Caki2 (cell line): ENCODE measurements around the gene CALHM4. TPM values are rescaled to one million over a fixed set of nuclear protein-coding genes. Genes with fewer than 3 reads are reported as not detected.
"Not testable (repeated sequence)": the region's sequence is repeated elsewhere in the genome, so short reads cannot be mapped to it uniquely, and the experiment has no call there.

Experiments
- DNase-seq: peaks from one replicate; pipeline ENCODE4 v3.0.0-alpha.2; 2015; ENCODE audit warnings: low read depth
- in situ Hi-C: cut with HindIII; loops from 2 replicates; pipeline ENCODE4 v1.10.0; 2016; ENCODE audit warnings: low sequenced_read_pairs, low pct_unique_long_range_greater_than_20kb, mixed read lengths
- total RNA-seq: library from RNA; depleted of rRNA; stranded (reverse); fragments of >200 nt; shearing (Covaris generic); gene quantifications from 2 replicates; pipeline ENCODE4 v1.2.3, GENCODE V29; 2014; ENCODE audit warnings: low replicate concordance

CALHM4 gene
- total RNA-seq, 1 experiment from 2014 or later: not detected

GRCh38 chr6:116568111-116568510 lies 14.6 kb downstream of the CALHM4 start:
- DNase-seq: no peak
- in situ Hi-C loops: no loop called here

- in situ Hi-C loops: no loop called here
- DNase-seq: peak; percentile 54
These were observed 15.5 kb downstream of the CALHM4 start for GRCh38 chr6:116568821-116569755.

GRCh38 chr6:116570856-116571682 lies 17.5 kb downstream of the CALHM4 start, which contains the start of gene RWDD1:
TSS of gene RWDD1 (plus strand) at chr6:116571504. CDS start at chr6:116571583, 79 bp downstream.
- in situ Hi-C loops: no loop called here
- DNase-seq: peak; percentile 98

- DNase-seq: no peak
- in situ Hi-C loops: no loop called here
These were observed 18.1 kb downstream of the CALHM4 start for GRCh38 chr6:116571683-116572000.

- in situ Hi-C loops: no loop called here
- DNase-seq: peak; percentile 8
These were observed 18.6 kb downstream of the CALHM4 start for GRCh38 chr6:116572162-116572561.

- DNase-seq: no peak
- in situ Hi-C loops: no loop called here
These were observed 21.7 kb downstream of the CALHM4 start for GRCh38 chr6:116575227-116575626.

GRCh38 chr6:116577486-116577885 lies 23.9 kb downstream of the CALHM4 start:
- in situ Hi-C loops: no loop called here
- no peak for DNase-seq

- in situ Hi-C loops: no loop called here
- no peak for DNase-seq
These were observed 24.8 kb downstream of the CALHM4 start for GRCh38 chr6:116578335-116578734.

GRCh38 chr6:116579143-116579542 lies 25.6 kb downstream of the CALHM4 start:
- in situ Hi-C loops: no loop called here
- DNase-seq: no peak

GRCh38 chr6:116580198-116580597 lies 26.6 kb downstream of the CALHM4 start:
- in situ Hi-C loops: no loop called here
- DNase-seq: no peak

- in situ Hi-C loops: no loop called here
- no peak for DNase-seq
These were observed 32.7 kb downstream of the CALHM4 start for GRCh38 chr6:116586276-116586675.

- no peak for DNase-seq
- in situ Hi-C loops: no loop called here
These were observed 33.2 kb downstream of the CALHM4 start for GRCh38 chr6:116586738-116587137.

GRCh38 chr6:116595247-116595646 lies 41.7 kb downstream of the CALHM4 start:
- in situ Hi-C loops: no loop called here

GRCh38 chr6:116596815-116597214 lies 43.3 kb downstream of the CALHM4 start:
- no peak for DNase-seq
- in situ Hi-C loops: no loop called here

More at GRCh38 chr6:116595247-116595646, 41.7 kb downstream of the CALHM4 start:
- no peak for DNase-seq

GRCh38 chr6:116603916-116604315 lies 50.4 kb downstream of the CALHM4 start:
- in situ Hi-C loops, DNase-seq: not testable (repeated sequence)

- DNase-seq, in situ Hi-C loops: not testable (repeated sequence)
These were observed 51.3 kb downstream of the CALHM4 start for GRCh38 chr6:116604868-116605267.

GRCh38 chr6:116605935-116606334 lies 52.4 kb downstream of the CALHM4 start:
- in situ Hi-C loops: no loop called here
- no peak for DNase-seq
